Activated gamma-delta T cell treated with anti-CD3 and anti-CD28 coated beads, Interleukin-2, amount 50 U/mL, for 16 hours (primary cell): Measurements from ENCODE around the gene IMPA2.
"Not testable (repeated sequence)": the region's sequence is repeated elsewhere in the genome, so short reads cannot be mapped to it uniquely, and the experiment has no call there.

Source experiments
- DNase-seq: peaks from one replicate; pipeline ENCODE4 v3.0.0-alpha.2; 2020; ENCODE audit warnings: low read depth

Gene IMPA2

DNA sequence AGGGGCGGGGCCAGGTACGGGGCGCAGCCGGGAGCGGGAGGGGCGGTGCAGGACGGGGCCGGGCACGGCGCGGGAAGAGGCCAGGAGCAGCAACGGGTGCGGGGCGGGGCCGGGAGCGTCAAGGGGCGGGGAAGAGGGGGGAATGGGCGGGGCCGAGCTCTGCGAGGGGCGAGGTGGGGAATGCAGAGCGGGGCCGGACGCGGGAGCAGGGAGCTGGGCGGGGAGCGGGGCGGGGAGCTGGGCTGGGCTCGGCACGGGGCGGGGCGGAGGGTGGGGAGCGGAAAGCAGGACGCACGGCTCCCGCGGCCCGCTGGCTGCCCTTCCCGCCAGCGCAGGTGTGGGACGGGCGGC lies at the start of gene IMPA2:
TSS of gene IMPA2 (plus strand) at position 316 of the 351 bp plus-strand sequence. CDS start 163 bp downstream, outside the sequence.
- DNase-seq = no peak

DNA sequence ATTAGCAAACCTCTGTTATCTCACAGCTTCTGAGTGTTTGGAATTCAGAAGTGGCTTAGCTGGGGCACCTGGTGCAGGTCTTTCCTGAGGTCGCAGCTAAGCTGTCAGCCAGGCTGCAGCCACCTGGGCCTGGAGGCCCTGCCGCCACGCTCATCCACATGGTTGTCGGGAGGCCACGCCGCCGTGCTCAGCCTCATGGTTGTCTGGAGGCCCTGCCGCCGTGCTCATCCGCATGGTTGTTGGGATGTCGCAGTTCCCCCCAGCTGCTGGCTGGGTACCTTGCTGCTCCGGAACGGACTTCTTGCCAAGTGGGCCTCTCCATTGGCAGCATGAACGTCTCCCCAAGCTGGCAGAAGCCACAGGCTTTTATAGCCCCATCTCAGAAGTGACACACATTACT lies 48.9 kb upstream of the IMPA2 start:
- DNase-seq = no peak

DNA sequence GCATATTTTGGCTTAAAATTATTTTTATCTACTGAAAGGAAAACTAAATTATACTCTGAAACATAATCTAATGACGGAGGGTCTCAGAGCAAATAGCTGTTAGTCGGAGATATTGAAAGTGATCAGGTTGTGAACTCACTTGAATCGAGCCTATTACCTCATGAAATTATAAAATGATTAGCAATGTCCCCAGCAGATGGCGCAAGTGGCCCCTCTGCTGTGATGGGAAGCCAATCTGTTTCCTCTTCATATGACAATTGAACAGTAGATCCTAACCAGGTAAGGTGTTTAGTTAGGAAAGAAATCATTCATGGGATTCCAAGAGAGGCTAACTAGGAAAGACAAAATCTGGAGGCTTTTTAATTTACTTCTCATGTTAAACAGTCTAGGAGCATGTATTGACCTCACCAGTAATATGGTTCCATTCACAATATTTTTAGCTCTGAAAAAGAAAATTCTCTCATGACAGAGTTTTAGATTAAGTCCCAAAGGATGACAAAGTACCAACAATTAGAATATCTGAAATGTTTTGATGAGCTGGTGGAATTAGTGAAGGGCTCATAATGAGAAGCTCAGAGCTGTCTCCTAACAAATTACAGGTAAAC lies 43.3 kb upstream of the IMPA2 start:
- DNase-seq = peak; percentile 61

DNA sequence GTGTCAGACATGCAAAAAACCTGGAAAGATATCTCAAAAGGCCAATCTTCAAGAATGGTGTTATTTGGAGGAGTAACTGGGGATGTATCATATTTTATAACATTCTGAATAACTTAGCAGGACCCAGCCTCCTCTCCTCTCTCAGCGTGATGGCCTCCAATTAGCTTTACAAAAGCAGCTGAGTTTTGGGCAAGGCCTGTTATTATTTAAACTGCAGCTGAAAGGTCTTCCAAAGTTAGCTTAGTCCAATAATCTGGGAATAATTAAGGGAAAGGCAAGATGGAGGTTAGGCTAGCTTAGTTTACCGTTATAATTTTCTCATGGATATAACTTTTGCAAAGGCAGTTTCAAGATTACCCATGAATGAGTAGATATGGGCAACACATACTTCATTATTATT lies 40.4 kb upstream of the IMPA2 start:
- DNase-seq = no peak

DNA sequence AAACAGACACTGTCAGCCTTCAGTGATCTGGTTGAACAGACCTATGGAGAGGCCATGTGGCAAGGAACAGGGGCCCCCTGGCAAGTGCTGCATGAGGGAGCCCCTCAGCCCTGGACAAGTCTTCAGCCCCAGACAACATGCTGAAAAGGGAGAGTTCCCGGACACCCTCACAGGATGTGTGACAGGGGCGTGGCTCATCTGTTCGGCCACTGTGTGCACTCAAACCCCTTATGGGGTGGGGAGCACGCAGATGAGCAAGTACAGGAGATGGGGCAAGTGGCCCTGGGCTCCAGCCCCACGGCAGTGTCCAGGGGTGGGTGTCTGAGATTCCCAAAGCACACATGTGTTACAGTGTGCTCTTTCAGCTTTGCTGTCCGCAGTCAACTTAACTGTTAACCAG lies 37.8 kb upstream of the IMPA2 start:
- no peak for DNase-seq

DNA sequence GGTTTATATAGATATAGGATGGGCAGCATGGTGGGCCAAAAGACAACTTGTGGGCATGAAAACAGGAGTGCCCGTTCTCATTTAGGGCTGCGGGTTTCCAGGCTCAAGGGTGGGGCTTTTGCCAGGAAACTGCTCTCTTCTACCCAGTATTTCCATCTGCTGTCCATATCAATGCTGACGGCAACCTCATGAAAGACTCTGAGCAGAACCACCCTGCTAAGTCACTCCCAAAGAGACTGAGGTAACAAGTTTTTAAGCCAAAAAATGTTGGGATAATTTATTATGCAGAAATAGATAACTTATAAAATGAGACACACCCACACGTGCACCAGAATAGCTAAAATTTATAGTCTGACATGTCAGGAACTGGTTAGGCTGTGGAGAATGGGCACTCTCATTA lies 37.1 kb upstream of the IMPA2 start:
- no peak for DNase-seq

DNA sequence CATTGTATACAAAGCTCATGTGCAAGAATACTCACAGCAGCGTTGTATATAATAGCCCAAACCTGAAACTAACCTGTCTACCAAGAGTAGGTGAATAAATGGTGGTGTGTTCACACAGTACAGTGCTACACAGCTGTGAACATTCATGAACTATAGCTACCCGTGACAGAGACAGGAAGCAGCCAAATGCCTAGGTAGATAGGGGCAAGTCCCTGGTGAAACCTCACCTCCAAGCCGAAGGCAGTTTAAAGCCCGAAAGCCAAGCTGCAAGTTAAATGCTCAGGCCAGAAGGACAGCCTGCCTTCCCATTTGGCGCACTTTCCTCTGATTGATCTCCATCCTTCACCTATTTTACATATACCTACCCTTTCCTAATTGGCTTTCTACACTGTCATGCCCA lies 36.5 kb upstream of the IMPA2 start:
- DNase-seq = no peak

DNA sequence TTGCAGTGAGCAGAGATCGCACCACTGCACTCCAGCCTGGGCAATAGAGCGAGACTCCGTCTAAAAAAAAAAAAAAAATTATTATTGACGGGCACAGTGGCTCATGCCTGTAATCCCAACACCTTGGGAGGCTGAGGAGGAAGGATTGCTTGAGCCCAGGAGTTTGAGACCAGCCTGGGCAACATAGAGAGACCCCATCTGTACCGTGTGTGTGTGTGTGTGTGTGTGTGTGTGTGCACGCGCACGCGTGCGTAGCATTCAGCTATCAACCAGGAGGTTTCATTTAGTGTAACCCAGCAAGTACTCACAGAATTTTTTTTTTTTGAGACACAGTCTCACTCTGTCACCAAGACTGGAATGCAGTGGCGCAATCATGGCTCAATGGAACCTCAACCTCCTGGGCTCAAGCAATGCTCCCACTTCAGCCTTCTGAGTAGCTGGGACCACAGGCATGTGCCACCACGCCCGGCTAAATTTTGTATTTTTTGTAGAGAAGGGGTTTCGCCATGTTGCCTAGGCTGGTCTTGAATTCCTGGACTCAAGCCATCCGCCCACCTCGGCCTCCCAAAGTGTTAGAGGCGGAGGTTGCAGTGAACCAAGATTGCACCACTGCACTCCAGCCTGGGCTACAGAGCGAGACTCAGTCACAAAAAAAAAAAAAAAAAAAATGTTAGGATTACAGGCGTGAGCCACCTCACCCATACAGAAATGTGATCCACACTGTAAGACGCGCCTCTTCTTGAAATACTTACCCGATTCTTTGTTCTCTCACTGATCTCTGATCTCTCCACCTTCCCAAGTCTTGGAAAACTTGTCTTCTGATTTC lies 35.3 kb upstream of the IMPA2 start:
- DNase-seq = not testable (repeated sequence)

DNA sequence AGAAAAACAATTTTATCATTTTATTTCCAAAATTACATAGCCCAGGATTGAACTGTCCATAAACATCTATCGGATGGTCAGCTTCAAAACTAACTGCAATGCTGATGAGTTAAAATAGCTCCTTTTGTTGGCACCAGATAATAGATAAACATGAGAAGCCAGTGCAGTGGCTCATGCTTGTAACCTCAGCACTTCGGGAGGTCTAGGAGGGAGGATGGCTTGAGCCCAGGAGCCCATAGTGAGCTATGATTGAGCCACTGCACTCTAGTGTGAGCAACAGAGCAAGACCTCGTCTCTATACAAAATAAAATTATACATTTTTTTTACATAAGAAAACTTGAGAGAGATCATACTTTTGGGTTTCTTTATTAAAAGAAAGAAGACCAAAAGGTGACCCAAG lies 34.6 kb upstream of the IMPA2 start:
- DNase-seq = no peak

DNA sequence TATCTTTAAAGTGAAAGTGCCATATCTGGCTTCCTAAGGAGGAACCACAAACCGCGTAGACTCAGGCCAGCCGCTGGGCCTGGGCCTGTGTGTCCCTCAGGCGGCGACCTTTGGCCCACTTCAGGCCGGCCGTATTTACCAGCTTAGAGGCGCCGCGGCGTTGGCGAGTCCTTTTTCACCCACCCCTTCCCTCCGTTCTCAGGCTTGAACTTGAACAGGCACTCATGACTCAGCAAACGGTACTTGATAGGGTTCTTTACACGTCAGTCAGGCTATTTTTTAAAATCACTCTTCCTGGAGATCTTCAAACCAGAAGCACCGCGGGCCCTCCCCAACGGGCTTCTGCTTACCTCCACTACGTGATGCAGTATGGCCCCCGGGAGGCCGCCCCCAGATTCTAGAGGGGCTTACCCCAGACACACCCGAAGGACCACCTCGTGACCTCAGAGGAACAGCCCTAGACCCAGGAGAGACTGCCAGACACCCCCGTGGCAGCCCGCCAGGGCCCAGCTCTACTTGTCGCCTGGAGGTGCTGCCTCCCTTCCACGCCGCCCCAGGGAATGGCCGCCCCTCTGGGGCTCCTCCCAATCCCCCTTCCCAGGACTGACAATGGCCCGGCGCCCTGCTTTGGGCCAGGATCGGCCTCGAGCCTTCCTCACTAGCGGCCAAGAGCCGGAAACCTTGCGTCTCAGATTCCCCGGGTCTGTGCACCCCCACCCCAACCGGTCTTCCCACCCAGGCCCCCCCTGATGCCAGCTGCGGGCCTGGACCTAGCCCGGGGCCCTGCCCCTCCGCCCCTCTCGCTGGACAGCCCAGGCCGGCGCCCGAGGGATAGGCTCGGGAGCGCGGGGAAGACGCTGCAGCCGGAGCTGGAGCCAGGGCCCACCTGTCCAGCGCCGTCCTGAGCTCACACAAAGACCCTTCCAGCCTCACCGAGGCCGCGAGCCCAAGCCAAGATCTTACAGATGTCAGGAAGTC lies 33.8 kb upstream of the IMPA2 start:
- peak; percentile 27 for DNase-seq

DNA sequence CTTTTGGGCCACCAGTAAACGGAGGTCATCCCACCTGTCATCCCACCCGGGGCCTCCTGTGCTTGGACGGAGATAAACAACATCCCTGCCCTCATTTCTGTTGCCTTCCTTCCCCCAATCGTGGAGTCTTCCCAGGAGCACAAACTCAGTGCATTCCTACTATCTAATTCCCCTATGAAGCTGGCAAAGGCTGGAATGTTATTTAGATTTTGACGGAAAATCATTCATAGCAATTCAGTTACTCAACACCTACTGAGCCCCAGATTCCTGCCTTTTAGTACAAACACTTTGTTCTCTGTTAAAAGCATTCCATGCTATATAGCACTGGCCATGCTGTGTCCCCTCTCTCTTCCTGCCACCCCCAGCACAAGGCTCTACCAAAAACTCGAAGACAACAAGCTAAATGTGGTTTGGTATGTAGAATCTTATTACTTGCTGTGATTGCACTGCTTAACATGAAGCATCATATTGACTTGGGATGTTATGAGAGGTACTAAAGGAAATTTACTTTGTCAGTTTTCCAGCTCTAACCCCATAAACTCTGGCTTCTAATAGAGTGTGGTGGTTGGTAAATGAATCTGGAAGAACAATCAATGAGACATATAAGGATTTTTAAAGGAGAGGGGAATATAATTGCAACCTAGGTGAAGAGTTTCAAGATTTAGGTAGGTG lies 32.3 kb upstream of the IMPA2 start:
- no peak for DNase-seq

DNA sequence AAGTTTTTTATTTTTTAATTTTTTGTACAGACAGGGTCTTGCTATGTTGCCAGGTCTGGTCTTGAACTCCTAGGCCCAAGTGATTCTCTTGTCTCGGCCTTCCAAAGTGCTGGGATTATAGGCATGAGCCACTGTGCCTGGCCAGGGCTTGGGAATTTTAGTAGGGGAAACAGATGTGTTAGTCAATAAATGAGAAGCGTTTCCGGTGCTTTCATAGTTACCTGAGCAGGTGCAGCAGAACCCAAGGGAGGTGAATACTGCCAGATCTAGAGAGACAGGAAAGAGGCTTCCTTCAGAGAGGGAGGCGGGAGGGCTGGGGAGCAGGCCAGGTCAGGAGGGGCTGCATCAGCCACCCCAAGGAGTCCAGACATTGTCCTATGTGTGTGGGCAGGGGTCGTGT lies 30.5 kb upstream of the IMPA2 start:
- no peak for DNase-seq

DNA sequence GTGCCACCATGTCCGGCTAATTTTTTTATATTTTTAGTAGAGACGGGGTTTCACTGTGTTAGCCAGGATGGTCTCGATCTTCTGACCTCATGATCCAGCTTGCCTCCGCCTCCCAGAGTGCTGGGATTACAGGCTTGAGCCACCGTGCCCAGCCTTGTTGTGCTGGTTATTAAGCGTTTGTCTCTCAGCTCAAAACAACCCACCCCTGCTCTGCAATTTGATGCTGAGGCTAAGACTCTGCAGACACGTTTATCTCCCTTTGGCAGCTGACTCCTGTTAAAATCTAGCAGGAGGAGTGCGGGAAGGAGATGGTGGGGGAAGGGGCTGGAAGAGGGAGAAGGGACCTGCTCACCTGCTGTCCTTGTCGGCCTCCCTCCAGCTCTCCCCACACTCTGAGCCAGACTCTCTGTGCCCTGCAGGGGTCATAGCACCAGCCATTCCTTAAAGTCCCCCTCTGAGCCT lies 29.9 kb upstream of the IMPA2 start:
- no peak for DNase-seq

DNA sequence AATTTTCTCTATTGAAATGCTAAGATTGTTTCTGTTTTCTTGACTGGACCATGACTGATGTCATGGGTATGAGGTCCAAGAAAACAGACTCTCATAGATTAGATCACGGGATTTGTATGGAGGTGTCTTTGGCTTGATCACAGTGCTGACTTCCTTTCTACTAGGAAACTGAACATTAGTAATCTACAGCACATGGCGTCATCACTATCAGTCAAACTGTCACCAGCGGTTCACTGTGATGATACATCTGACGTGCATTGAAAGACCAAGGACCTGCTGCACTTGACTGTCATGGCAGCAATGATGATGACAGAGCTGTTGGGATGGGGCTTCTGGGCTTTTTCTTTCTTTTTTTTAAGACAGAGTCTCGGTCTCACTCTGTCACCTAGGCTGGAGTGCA lies 28.2 kb upstream of the IMPA2 start:
- DNase-seq = no peak

DNA sequence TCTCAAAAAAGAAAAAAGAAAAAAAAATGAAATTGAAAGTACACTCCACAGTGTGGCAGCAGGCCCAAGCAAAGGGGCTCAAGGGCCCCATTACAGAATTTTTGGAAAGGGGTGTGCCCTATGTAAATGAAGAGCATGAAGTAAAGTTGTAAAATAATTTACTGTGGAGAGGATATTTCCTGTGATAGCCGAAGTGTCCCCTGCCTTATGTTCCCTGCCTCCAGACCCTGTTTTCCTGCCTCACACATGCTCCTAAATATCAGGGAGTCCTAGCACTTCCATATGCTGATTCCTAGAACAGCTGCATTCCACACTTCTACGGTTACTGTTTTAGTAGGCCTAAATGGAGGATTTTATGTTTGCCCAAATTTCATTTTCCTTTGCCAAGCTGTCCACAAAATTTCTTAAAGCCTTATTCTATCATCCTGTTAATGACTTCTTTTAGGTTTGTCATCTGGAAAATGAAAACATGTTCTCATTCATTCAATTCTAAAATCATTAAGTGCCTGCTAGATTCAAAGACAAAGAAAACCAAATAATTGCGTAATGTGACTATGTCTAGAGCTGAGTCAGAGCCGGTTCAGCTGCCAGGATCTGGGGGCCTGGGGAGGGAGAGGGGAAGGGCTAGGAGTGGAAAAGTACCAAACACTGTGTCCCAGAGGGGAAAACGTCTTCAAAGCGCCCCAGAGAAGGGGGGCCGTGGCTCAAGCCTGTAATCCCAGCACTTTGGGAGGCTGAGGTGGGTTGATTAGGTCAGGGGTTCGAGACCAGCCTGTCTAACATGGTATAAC lies 25.9 kb upstream of the IMPA2 start:
- DNase-seq = no peak

DNA sequence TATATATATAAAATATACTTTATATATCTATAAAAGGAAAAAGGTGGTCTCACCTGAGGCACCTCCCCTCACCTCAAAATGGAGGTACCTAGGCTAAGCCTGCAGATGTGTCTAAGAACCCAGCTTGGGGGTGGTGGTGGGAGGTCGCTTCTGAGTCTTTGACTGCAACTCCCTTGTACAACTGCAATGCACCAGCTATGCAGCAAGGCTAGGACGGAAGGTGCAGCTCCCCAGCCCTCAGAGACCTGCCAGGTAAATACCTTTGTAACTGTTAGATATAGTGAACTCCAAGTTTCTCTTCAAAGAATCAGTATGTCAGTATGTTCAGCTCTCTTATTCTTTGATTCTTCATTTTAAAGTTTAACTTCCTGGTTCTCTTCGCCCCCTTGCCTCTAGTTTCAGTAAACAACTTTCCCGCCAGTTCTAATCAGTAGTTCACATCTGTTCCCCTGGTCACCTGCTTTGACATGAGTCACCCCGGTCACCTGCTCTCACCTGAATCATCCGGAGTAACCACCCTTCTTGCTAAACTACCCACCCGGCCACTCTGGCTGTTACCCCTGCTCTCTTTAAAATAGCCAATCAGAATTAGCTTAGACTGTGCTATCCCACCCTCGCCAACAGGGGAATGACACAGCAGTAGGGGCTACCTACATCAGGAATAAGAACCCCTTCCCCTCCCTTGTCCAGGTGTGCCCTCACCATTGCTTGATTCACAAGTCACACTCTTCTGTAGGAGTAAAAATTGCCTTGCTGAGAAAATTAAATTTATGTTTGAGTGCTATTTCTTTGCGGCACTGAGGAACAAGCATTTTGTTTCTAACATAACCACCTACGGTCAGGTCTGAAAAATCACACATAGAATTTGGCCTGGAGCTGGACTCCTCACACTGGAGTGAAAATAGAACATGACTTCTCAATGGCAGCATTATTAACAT lies 24.7 kb upstream of the IMPA2 start:
- DNase-seq = no peak

DNA sequence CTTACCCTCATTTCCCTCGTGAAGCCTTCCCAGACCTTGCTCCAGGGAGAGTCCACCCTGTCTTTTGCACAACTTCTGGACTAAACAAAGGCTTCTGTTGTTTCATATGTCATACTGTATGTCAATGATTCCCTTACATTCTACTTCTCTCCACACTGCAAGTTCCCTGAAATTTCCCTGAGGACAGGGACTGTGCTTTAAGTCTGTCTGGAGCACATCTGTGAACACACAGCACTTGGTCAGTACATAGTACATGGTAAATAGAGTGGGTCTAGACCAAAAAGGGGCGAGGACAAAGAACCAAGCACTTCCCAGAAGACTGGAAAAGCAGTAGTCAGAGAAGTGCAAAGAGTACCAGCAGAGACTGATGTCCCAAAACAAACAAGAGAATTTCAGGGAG lies 23.7 kb upstream of the IMPA2 start:
- no peak for DNase-seq

DNA sequence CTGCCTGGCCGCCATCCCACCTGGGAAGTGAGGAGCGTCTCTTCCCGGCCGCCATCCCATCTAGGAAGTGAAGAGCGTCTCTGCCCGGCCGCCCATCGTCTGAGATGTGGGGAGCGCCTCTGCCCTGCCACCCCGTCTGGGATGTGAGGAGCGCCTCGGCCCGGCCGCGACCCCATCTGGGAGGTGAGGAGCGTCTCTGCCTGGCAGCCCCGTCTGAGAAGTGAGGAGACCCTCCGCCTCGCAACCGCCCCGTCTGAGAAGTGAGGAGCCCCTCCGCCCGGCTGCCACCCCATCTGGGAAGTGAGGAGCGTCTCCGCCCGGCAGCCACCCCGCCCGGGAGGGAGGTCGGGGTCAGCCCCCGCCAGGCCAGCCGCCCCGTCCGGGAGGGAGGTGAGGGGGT lies 21.7 kb upstream of the IMPA2 start:
- DNase-seq = not testable (repeated sequence)

DNA sequence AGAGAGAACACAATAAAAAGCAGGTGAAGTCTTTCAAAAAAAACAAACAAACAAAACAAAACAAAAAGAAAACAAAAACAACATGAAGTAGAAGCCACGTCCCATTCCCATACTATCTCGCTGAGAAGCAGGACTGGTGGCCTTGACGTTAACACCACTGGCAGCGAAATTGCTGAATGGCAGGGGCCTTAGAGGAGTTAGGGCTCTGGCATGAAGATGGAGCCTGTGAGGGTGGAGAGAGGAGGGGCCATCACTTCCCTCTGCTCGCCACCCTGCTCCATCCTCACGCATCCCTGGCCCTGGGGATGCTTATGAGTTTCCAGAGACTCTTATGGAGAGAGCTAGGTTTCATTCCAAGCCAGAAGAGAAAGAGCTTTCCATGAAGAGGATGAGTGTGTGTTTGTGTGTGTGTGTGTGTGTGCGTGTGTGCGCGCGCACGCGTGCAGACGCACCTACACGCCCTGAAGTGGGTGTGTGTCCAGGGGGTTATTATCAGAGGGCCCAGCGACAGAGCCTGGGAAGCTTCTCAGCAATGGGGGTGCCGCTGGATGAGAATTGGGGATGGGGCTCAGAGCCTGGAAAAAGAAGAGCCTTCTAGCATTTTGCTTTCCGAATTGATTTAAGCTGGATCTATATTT lies 20.4 kb upstream of the IMPA2 start:
- DNase-seq = no peak

DNA sequence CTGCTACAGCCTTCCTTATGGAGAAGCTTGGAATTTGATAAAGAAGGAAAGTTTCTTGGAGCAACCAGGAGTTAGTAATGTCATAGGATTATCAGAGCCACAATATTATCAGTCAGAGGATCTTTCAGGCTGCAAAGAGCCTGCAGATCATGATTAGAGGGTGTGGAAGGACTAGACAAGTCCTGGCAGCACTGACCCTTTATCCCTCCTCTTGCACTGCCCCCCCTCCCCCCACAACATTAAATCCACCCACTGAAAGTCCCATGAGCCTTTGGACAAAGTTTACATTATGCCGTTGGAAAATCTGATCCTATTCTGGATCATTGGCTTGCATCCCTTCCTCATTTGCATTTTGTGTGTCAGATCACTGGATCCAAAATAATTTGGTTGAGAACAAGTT lies 18.7 kb upstream of the IMPA2 start:
- DNase-seq = no peak
